ENCODE data around the gene PIP4K2A.

DNA sequence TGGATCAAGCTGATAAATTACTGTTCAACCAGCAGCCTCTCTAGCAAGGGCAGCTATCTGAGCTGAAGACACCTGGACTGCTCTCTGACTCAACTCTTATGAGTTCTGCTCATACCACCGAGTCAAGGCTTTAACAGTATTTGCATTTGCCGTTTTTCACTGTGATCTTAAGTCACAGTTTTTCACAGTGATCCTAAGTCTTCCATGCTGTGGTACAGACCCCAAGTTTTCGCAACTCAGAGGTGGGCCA is 31.3 kb downstream of the PIP4K2A start:
- TF ChIP-seq, protein P1, sequence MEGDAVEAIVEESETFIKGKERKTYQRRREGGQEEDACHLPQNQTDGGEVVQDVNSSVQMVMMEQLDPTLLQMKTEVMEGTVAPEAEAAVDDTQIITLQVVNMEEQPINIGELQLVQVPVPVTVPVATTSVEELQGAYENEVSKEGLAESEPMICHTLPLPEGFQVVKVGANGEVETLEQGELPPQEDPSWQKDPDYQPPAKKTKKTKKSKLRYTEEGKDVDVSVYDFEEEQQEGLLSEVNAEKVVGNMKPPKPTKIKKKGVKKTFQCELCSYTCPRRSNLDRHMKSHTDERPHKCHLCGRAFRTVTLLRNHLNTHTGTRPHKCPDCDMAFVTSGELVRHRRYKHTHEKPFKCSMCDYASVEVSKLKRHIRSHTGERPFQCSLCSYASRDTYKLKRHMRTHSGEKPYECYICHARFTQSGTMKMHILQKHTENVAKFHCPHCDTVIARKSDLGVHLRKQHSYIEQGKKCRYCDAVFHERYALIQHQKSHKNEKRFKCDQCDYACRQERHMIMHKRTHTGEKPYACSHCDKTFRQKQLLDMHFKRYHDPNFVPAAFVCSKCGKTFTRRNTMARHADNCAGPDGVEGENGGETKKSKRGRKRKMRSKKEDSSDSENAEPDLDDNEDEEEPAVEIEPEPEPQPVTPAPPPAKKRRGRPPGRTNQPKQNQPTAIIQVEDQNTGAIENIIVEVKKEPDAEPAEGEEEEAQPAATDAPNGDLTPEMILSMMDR (IDR thresholded peaks at IDR 0.05), result no peak
- no peak for TF ChIP-seq EP300 (IDR thresholded peaks at IDR 0.05)
- TF ChIP-seq POLR2A (IDR thresholded peaks at IDR 0.05), result no peak
